Prostate gland (tissue), 2 donors: ENCODE measurements around the gene JKAMP. TPM values are rescaled to one million over a fixed set of nuclear protein-coding genes. Genes with fewer than 3 reads are reported as not detected.
A peak's percentile ranks its signal among the peaks of the same experiment; 100 is the strongest.

Source experiments
- DNase-seq: peaks from one replicate; pipeline ENCODE4 v3.0.0-alpha.2; 2019; ENCODE audit warnings: low spot score
- H3K27ac ChIP-seq, 2 donors: fragments of 200-600 bp; sonication (generic); 2 replicates each; pipeline ENCODE4 v1.5.1; 2017 to 2019
- H3K27me3 ChIP-seq: fragments of 200-600 bp; sonication (generic); replicated peaks from 2 replicates; pipeline ENCODE4 v1.5.1; 2019; ENCODE audit not compliant: insufficient read depth
- H3K36me3 ChIP-seq, 2 donors: fragments of 200-600 bp; sonication (generic); 1 replicate in 1 of 2; 2 replicates in 1 of 2; pipeline versions ENCODE4 v1.5.1 to v1.8.1; 2017 to 2019
- H3K4me1 ChIP-seq: fragments of 200-600 bp; sonication (generic); replicated peaks from 2 replicates; pipeline ENCODE4 v1.5.1; 2019
- H3K4me3 ChIP-seq, 2 donors: fragments of 200-600 bp; sonication (generic); 2 replicates each; pipeline ENCODE4 v1.5.1; 2017 to 2019
- H3K9me3 ChIP-seq: fragments of 200-600 bp; sonication (generic); 2 replicates; pipeline ENCODE4 v1.5.1; 2017
- POLR2A ChIP-seq: fragments of 450-650 bp; IDR thresholded peaks from one replicate; pipeline ENCODE4 v1.6.1; 2016; ENCODE audit warnings: antibody characterized with exemption, mild to moderate bottlenecking
- POLR2AphosphoS5 ChIP-seq: sonication (generic); formaldehyde crosslinking; IDR thresholded peaks from one replicate; pipeline ENCODE4 v1.6.1; 2017; ENCODE audit warnings: antibody characterized with exemption
- WGBS: methylation state at CpG from one replicate; pipeline ENCODE4 v1.1.5; 2018; 5-methylcytosine and 5-hydroxymethylcytosine counted together
- intact Hi-C: fragments of 100-400 bp; cut with DNase I; formaldehyde crosslinking; loops from one replicate; pipeline ENCODE4 v1.14.2; 2022
- total RNA-seq, 2 donors: library from RNA; depleted of rRNA; stranded (reverse); fragments of >200 nt; gene quantifications; one replicate each; pipeline ENCODE4 v1.1.0, GENCODE V29; 2016
- TF ChIP-seq, protein P1 (sequence below), 4 experiments: fragments of 200-600 bp in 2 of 4; fragments of 450-650 bp in 2 of 4; sonication (generic) in 2 of 4; IDR thresholded peaks; 1 replicate in 3 of 4; 2 replicates in 1 of 4; pipeline ENCODE4 v1.5.1; 2016 to 2019; ENCODE audit warnings: antibody characterized with exemption in 4 of 4, mild to moderate bottlenecking in 2 of 4, moderate library complexity in 2 of 4

Gene JKAMP
- total RNA-seq, 2 donors from 2014 or later, result 73.9 to 86.0 TPM

DNA sequence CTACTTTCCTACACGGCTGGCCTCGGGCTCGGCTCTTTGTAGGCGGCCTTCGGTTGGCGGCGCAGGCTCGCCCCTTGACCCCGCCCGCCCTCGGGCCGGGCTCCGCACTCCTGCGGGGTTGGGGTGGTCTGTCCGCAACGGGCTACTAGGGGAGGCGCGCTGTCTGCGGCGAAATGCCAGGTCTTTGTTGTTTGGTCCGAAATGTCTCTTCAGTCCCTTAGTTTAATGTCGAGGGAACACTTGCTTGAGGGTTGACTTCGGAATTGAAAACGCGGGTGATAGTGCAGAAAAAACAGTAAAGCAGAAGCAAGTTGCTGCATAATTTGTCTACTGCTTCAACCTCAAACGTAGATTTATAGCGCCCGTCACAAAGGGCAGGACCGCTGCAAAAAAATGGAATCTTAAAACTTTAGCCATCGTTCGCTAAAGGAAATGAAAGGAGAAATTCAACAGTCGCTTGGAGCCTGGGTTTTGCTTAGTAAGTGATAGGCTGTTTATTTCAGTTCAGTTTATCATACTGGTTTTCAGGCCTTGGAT, 390 bp downstream of the JKAMP start:
- Histone ChIP-seq H3K36me3 (peaks cover 0 to 6% of the 10 kb centered on the region in 2 donors), H3K4me1 (no peaks in the 10 kb centered on the region), H3K27ac (peak overlapping the region; percentile 92 to 95), H3K9me3 (no peaks in the 10 kb centered on the region), H3K27me3 (no peaks in the 10 kb centered on the region), H3K4me3 (peak overlapping the region; percentile 81 to 89)
- intact Hi-C loops, result no loop called here
- under 1% methylated on average over 32 of the region's 32 CpGs for WGBS
- DNase-seq, result no peak
- TF ChIP-seq POLR2A (no peak), POLR2AphosphoS5 (no peak)
- TF ChIP-seq, protein P1, sequence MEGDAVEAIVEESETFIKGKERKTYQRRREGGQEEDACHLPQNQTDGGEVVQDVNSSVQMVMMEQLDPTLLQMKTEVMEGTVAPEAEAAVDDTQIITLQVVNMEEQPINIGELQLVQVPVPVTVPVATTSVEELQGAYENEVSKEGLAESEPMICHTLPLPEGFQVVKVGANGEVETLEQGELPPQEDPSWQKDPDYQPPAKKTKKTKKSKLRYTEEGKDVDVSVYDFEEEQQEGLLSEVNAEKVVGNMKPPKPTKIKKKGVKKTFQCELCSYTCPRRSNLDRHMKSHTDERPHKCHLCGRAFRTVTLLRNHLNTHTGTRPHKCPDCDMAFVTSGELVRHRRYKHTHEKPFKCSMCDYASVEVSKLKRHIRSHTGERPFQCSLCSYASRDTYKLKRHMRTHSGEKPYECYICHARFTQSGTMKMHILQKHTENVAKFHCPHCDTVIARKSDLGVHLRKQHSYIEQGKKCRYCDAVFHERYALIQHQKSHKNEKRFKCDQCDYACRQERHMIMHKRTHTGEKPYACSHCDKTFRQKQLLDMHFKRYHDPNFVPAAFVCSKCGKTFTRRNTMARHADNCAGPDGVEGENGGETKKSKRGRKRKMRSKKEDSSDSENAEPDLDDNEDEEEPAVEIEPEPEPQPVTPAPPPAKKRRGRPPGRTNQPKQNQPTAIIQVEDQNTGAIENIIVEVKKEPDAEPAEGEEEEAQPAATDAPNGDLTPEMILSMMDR (IDR thresholded peaks at IDR 0.05), result no peak

DNA sequence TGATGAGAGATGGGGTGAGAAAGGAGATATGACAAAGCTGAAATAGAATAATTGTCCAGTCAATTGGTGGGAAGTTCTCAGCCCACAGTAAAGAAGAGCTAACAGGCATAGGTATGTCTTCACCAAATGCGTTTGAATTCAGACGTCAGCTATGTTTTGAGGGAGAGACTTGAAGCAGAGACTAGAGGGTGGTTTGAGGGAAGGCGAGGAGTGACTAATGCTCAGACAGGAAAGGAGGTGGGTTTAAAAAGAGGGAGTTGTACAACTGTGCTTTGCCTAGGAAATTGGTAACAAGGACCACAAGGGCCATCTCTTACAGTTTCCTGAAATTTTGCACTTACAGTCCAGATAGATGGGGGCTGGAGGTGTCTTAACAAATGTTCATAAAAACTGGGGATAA, 6.4 kb downstream of the JKAMP start:
- TF ChIP-seq, protein P1 (IDR thresholded peaks at IDR 0.05), result no peak
- TF ChIP-seq POLR2A, result no peak
- no peak for TF ChIP-seq POLR2AphosphoS5
- H3K4me3 ChIP-seq, result no peak overlapping the region
- DNase-seq, result no peak
- intact Hi-C loops, result no loop called here
- H3K27ac ChIP-seq, result no peak overlapping the region
- WGBS, result 88% methylated on average over 3 of the region's 3 CpGs
- no peaks in the 10 kb centered on the region for H3K4me1 ChIP-seq
- no peaks in the 10 kb centered on the region for H3K27me3 ChIP-seq
- H3K9me3 ChIP-seq, result no peaks in the 10 kb centered on the region
- H3K36me3 ChIP-seq, result peaks cover 0 to 14% of the 10 kb centered on the region in 2 donors

DNA sequence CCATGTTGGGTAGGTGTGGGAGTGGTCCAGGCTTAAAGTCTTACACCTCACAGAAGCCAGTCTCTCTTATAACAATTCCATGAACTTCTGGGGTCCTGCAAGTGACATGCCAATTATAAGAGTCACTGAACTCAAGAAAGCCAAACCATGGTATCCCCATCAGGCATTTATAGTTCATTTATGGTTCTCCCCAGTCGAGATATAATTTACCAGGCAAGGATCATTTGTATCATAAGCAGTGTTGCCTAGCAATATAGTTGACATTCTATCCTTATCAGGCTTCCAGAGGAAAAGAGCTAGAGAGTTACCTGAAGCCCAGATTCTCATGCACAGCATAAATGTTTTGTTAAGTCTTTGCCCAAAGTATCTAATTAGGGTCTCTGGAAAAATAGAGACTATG, 8.1 kb downstream of the JKAMP start:
- 80% methylated on average over 1 of the region's 1 CpG for WGBS
- intact Hi-C loops, result no loop called here
- no peaks in the 10 kb centered on the region for H3K9me3 ChIP-seq
- H3K4me1 ChIP-seq, result no peaks in the 10 kb centered on the region
- peaks cover 0 to 14% of the 10 kb centered on the region in 2 donors for H3K36me3 ChIP-seq
- H3K4me3 ChIP-seq, result no peak overlapping the region
- H3K27ac ChIP-seq, result no peak overlapping the region
- no peak for DNase-seq
- TF ChIP-seq, protein P1 (IDR thresholded peaks at IDR 0.05), result no peak
- TF ChIP-seq POLR2AphosphoS5 (no peak), POLR2A (no peak)
- H3K27me3 ChIP-seq, result no peaks in the 10 kb centered on the region

DNA sequence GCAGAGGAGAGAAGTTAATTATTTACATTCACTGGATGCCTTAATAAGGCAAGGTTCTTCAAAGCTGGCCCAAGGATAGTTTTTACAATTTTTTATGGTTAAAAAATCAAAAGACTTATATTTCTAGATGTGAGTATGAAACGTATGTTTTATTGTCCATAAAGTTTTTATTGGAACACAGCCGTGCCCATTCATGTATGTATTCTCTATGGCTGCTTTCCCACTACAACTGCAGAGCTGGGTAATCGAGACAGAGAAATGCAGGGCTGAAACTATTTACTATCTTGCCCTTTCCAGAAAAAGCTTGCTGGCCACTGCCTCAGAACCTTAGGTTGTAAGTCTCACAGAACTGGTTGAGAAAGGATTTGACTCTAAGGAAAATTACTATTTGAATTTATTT, 16.4 kb downstream of the JKAMP start:
- 34% methylated on average over 3 of the region's 3 CpGs for WGBS
- Histone ChIP-seq H3K36me3 (no peaks in the 10 kb centered on the region), H3K9me3 (no peaks in the 10 kb centered on the region), H3K27me3 (no peaks in the 10 kb centered on the region), H3K27ac (no peak overlapping the region), H3K4me3 (no peak overlapping the region), H3K4me1 (no peaks in the 10 kb centered on the region)
- TF ChIP-seq POLR2AphosphoS5 (no peak), POLR2A (no peak)
- TF ChIP-seq, protein P1 (IDR thresholded peaks at IDR 0.05), result no peak
- no peak for DNase-seq
- intact Hi-C loops, result no loop called here

DNA sequence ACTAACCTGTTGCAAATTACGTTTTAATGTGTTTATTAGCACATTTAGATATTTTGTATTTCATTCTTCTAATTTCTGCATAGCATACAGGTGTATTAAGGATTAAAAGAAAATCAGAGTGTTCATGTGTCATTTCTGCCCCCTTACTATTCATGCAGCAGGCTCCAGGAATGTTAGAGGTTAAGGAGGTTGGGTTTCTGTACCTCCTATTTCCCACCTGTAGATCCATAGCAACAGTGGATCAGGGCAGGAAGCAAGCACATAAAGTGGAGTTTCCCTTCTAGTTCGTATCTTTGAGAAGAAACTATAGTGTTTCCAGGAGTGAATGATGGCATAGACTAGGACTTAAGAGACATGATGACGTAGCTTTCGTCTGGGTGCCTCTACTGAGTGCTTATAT, 18.9 kb downstream of the JKAMP start:
- TF ChIP-seq POLR2AphosphoS5 (no peak), POLR2A (no peak)
- TF ChIP-seq, protein P1 (IDR thresholded peaks at IDR 0.05), result no peak

More for the DNA sequence above, 18.9 kb downstream of the JKAMP start:
- WGBS, result 67% methylated on average over 4 of the region's 4 CpGs
- H3K4me3 ChIP-seq, result no peak overlapping the region
- H3K27ac ChIP-seq, result no peak overlapping the region
- no peaks in the 10 kb centered on the region for H3K27me3 ChIP-seq
- H3K36me3 ChIP-seq, result no peaks in the 10 kb centered on the region
- DNase-seq, result no peak
- intact Hi-C loops, result no loop called here
- no peaks in the 10 kb centered on the region for H3K4me1 ChIP-seq
- H3K9me3 ChIP-seq, result no peaks in the 10 kb centered on the region
